Lower lobe of right lung (tissue), 2 donors: ENCODE results near the gene ATXN7L2. TPM values are rescaled to one million over a fixed set of nuclear protein-coding genes. Genes with fewer than 3 reads are reported as not detected.

ENCODE experiments used
- ATAC-seq, 2 donors: fragments of 200-7000 bp; cut with Tn5 transposase; one replicate each; pipeline ENCODE4 v1.9.1; 2020 to 2022; ENCODE audit warnings: mild to moderate bottlenecking in 2 of 2, moderate library complexity in 2 of 2
- DNase-seq: peaks from one replicate; pipeline ENCODE4 v3.0.0-alpha.2; 2020
- H3K27ac ChIP-seq: fragments of 200-600 bp; one replicate; pipeline ENCODE4 v1.8.0; 2022
- H3K27me3 ChIP-seq: fragments of 200-600 bp; one replicate; pipeline ENCODE4 v1.8.0; 2022; ENCODE audit warnings: low read depth
- H3K36me3 ChIP-seq: fragments of 200-600 bp; one replicate; pipeline ENCODE4 v1.8.0; 2022; ENCODE audit warnings: mild to moderate bottlenecking
- H3K4me1 ChIP-seq: fragments of 200-600 bp; one replicate; pipeline ENCODE4 v1.8.0; 2022
- H3K4me3 ChIP-seq: fragments of 200-600 bp; one replicate; pipeline ENCODE4 v1.8.0; 2022; ENCODE audit warnings: mild to moderate bottlenecking
- H3K9me3 ChIP-seq: fragments of 200-600 bp; one replicate; pipeline ENCODE4 v1.8.0; 2022
- intact Hi-C: fragments of 100-400 bp; cut with DNase I; formaldehyde crosslinking; loops from one replicate; pipeline ENCODE4 v1.11.0; 2022
- total RNA-seq: library from RNA; stranded (reverse); fragmentation: NEBNext Ultra II Directional; extraction: Animal tissue kit (Norgen Biotek cat#: 25700); gene quantifications from one replicate; pipeline ENCODE4 v1.2.1, GENCODE V29; 2021
- TF ChIP-seq, protein P1 (sequence below): fragments of 200-600 bp; IDR thresholded peaks from one replicate; pipeline ENCODE4 v1.8.0; 2022; ENCODE audit warnings: antibody characterized with exemption, mild to moderate bottlenecking
- donor health status: DM: no; HTN: yes; CAD: no; lungs with severe emphysema.

The ATXN7L2 gene
- total RNA-seq, 1 donor from 2014 or later, result 3.8 TPM

DNA sequence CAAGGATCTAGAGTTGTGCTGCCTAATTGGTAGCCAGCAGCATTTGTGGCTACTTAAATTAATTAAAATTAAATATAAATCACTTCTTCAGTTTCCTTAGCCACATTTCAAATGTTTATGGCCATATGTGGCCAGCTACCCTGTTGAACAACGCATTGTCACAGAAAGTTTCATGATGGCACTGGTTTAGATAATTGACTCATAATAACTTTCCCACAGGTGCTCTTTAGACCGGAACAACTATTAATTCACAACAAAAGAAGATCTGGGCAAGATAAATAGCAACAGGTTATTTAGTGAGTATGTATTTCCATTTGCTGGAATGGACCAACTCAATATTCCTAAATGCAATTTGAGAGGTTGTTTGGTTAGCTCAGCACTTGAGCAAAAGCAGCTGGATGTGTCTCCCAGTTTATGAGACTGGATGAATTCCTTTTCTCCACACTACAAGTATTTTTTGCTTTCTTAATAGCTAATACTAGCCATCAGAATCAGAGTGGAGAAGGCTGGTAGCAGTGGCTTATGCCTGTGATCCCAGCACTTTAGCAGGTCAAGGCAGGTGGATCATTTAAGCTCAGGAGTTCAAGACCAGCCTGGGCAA lies 29.5 kb downstream of the ATXN7L2 start:
- no peak overlapping the region for H3K4me3 ChIP-seq
- no peaks in the 10 kb centered on the region for H3K9me3 ChIP-seq
- no peak overlapping the region for H3K27ac ChIP-seq
- ATAC-seq, result no peak
- peaks cover 16% of the 10 kb centered on the region for H3K4me1 ChIP-seq
- H3K27me3 ChIP-seq, result no peaks in the 10 kb centered on the region
- H3K36me3 ChIP-seq, result no peaks in the 10 kb centered on the region
- intact Hi-C loops, result no loop called here
- DNase-seq, result no peak
- TF ChIP-seq, protein P1, sequence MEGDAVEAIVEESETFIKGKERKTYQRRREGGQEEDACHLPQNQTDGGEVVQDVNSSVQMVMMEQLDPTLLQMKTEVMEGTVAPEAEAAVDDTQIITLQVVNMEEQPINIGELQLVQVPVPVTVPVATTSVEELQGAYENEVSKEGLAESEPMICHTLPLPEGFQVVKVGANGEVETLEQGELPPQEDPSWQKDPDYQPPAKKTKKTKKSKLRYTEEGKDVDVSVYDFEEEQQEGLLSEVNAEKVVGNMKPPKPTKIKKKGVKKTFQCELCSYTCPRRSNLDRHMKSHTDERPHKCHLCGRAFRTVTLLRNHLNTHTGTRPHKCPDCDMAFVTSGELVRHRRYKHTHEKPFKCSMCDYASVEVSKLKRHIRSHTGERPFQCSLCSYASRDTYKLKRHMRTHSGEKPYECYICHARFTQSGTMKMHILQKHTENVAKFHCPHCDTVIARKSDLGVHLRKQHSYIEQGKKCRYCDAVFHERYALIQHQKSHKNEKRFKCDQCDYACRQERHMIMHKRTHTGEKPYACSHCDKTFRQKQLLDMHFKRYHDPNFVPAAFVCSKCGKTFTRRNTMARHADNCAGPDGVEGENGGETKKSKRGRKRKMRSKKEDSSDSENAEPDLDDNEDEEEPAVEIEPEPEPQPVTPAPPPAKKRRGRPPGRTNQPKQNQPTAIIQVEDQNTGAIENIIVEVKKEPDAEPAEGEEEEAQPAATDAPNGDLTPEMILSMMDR, result no peak

DNA sequence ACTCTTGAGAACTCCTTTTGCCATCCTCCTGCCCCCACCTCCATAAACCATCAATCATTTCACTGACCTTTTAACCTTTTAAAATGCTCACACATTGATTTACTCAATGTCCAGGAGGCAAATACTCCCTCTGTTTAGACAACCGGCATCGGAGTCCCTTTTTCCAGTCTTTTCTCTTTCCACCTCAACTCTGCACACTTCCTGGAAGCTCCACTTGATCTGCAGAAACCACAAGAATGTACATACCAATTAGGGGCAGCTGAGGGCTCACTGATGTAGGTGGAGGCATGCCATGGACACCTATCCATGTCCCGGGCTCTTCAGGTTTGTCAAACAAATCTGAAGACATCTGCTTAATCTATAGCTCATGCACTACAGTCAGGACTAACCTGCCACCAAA lies 31.1 kb downstream of the ATXN7L2 start:
- intact Hi-C loops, result no loop called here
- no peak for ATAC-seq
- TF ChIP-seq, protein P1, result no peak

DNA sequence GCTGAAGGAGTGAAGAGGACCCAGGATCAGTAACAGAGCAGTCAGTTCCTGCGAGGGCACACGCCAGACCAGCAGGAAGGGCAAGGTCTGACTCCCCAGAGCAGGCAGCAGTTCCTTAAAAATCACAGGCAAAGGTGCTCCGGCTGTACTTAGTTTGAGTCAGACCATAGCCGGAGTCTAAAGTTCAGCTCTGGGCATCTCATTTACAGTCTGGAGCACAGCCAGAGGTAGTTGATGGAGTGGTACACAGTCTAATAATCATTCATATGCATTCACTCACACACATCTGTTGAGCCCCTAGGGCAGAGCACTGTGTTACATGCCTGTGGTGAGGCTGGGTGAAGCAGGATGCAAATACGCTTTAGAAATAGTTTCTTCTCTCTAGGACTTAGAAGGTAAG lies 33.2 kb downstream of the ATXN7L2 start:
- Histone ChIP-seq H3K36me3 (no peaks in the 10 kb centered on the region), H3K27ac (no peak overlapping the region), H3K9me3 (no peaks in the 10 kb centered on the region), H3K4me1 (no peaks in the 10 kb centered on the region), H3K4me3 (no peak overlapping the region), H3K27me3 (no peaks in the 10 kb centered on the region)
- ATAC-seq (no peak), DNase-seq (no peak)
- TF ChIP-seq, protein P1, result no peak
- intact Hi-C loops, result no loop called here

More for the DNA sequence above, 31.1 kb downstream of the ATXN7L2 start:
- no peaks in the 10 kb centered on the region for H3K27me3 ChIP-seq
- no peaks in the 10 kb centered on the region for H3K9me3 ChIP-seq
- H3K36me3 ChIP-seq, result no peaks in the 10 kb centered on the region
- no peak for DNase-seq
- peaks cover 7% of the 10 kb centered on the region for H3K4me1 ChIP-seq
- H3K27ac ChIP-seq, result no peak overlapping the region
- no peak overlapping the region for H3K4me3 ChIP-seq

DNA sequence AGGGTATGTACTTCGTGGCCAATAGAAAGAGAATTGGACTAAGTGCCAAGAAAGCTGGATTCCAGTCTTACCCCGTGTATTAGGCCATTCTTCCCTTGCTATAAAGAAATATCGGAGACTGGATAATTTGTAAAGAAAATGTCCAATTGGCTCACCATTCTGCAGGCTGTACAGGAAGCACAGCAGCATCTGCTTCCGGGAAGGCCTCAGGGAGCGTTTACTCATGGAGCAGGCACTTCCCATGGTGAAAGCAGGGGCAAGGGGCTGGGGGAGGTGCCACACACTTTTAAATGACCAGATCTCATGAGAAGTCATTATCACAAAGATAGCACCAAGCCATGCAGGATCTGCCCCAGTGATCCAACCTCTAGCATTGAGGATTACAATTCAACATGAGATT lies 33.6 kb downstream of the ATXN7L2 start:
- DNase-seq (no peak), ATAC-seq (no peak)
- H3K36me3 ChIP-seq, result no peaks in the 10 kb centered on the region
- TF ChIP-seq, protein P1, result no peak
- no peaks in the 10 kb centered on the region for H3K4me1 ChIP-seq
- intact Hi-C loops, result no loop called here
- no peak overlapping the region for H3K27ac ChIP-seq
- H3K27me3 ChIP-seq, result no peaks in the 10 kb centered on the region
- H3K4me3 ChIP-seq, result no peak overlapping the region
- no peaks in the 10 kb centered on the region for H3K9me3 ChIP-seq

DNA sequence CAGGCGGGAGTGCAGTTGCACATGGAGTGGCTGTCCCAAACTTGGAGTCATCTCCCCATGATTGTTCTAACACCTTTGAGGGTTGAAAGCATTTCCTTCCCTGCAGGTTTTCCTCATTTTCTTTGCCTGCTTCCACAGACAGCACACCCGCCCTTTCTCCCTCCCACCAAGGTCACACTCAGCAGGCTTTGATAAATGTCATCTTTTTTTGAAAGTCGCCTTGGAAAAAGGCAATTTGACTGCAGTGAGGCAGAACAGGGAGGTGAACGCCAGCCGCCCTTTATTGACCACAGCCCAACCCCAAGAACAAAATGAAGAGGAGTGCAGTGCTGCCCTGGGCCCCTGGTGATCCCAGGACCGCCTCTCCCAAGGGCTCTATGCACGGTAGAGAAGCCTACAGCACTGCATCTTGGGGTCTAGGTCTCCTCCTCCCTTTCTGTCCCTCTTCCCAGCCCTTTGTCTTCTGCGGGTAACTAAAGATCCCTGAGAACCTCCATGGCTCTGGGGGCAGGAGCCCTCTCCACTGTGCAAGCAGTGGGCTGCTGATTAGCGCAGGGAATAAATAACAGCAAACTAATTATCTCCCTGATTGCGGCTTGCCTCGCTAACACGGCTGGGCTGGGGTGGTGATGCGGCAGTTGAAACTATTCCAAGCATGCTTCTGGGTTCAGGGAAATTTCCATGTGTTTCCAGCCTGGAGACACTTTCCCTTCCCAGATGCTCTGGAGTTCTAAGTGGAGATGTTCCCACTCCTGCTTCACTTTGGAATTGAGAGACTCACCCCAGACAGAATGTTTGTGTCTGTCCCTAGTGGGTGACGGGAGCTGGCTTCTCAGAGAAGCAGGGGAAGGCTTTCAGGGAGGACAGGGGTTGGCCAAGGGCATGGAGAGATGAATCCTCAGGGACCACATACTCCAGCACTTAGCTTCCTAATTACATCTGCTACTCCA lies 37.6 kb downstream of the ATXN7L2 start:
- H3K27me3 ChIP-seq, result no peaks in the 10 kb centered on the region
- no peak overlapping the region for H3K27ac ChIP-seq
- H3K4me1 ChIP-seq, result no peaks in the 10 kb centered on the region
- intact Hi-C loops, result no loop called here
- H3K4me3 ChIP-seq, result no peak overlapping the region
- H3K9me3 ChIP-seq, result no peaks in the 10 kb centered on the region
- TF ChIP-seq, protein P1, result no peak
- DNase-seq, result no peak
- ATAC-seq, result no peak
- no peaks in the 10 kb centered on the region for H3K36me3 ChIP-seq
